K562 (cell line): ENCODE results near the gene ZBTB44. TPM values are rescaled to one million over a fixed set of nuclear protein-coding genes. Genes with fewer than 3 reads are reported as not detected.
A peak's percentile ranks its signal among the peaks of the same experiment; 100 is the strongest.

Experiments used
- C11orf30 ChIP-seq: fragments of 450-650 bp; IDR thresholded peaks from 2 replicates; pipeline ENCODE4 v1.6.1; 2016; ENCODE audit warnings: low read depth, mild to moderate bottlenecking
- DPF2 ChIP-seq: fragments of 450-650 bp; IDR thresholded peaks from 2 replicates; pipeline ENCODE4 v1.6.1; 2016
- E2F6 ChIP-seq, 2 experiments: IDR thresholded peaks; 2 replicates each; pipeline ENCODE4 v1.6.1; 2011; ENCODE audit warnings: borderline replicate concordance in 1 of 2, control low read depth in 1 of 2, low read depth in 1 of 2, low read length in 1 of 2, mild to moderate bottlenecking in 1 of 2, mixed read lengths in 1 of 2, moderate library complexity in 1 of 2; ENCODE audit not compliant: insufficient read depth in 1 of 2, insufficient read length in 1 of 2, poor library complexity in 1 of 2, severe bottlenecking in 1 of 2; ENCODE audit errors: extremely low read depth in 1 of 2
- ESRRA ChIP-seq: fragments of 450-650 bp; IDR thresholded peaks from 2 replicates; pipeline ENCODE4 v1.6.1; 2014; ENCODE audit warnings: low read depth, mild to moderate bottlenecking, moderate library complexity, borderline replicate concordance
- FOXP1 ChIP-seq: sonication (generic); formaldehyde crosslinking; IDR thresholded peaks from 2 replicates; pipeline ENCODE4 v1.8.0; 2022; ENCODE audit warnings: mild to moderate bottlenecking, missing genetic modification reagents
- HMGN3 ChIP-seq: IDR thresholded peaks from 2 replicates; pipeline ENCODE4 v1.6.1; 2011; ENCODE audit warnings: borderline replicate concordance, low read depth, mild to moderate bottlenecking, mixed read lengths, low read length; ENCODE audit not compliant: insufficient read length; ENCODE audit errors: extremely low read depth
- MBD2 ChIP-seq: sonication (generic); IDR thresholded peaks from 2 replicates; pipeline ENCODE4 v1.6.1; 2016; ENCODE audit warnings: low read depth, borderline replicate concordance
- NCOR1 ChIP-seq: fragments of 450-650 bp; IDR thresholded peaks from 2 replicates; pipeline ENCODE4 v1.6.1; 2016; ENCODE audit warnings: mild to moderate bottlenecking, moderate library complexity
- PCBP2 ChIP-seq: fragments of 200-400 bp; formaldehyde crosslinking; IDR thresholded peaks from 2 replicates; pipeline ENCODE4 v1.6.1; 2018; ENCODE audit warnings: low read length, low read depth, mild to moderate bottlenecking, moderate library complexity; ENCODE audit not compliant: poor library complexity, severe bottlenecking
- PHF20 ChIP-seq: fragments of 450-650 bp; IDR thresholded peaks from 2 replicates; pipeline ENCODE4 v1.6.1; 2018; ENCODE audit not compliant: partially characterized antibody
- POLR2G ChIP-seq: fragments of 200-400 bp; formaldehyde crosslinking; IDR thresholded peaks from 2 replicates; pipeline ENCODE4 v1.6.1; 2017; ENCODE audit warnings: low read depth, mild to moderate bottlenecking, antibody characterized with exemption, low read length, moderate library complexity
- RBM22 ChIP-seq: fragments of 200-400 bp; formaldehyde crosslinking; IDR thresholded peaks from 2 replicates; pipeline ENCODE4 v1.6.1; 2018; ENCODE audit warnings: low read length, low read depth; ENCODE audit not compliant: poor library complexity, severe bottlenecking
- RBM34 ChIP-seq: fragments of 200-400 bp; formaldehyde crosslinking; IDR thresholded peaks from 2 replicates; pipeline ENCODE4 v1.6.1; 2018; ENCODE audit warnings: low read length, borderline replicate concordance; ENCODE audit not compliant: insufficient read depth
- SIN3B ChIP-seq: fragments of 450-650 bp; IDR thresholded peaks from 2 replicates; pipeline ENCODE4 v1.6.1; 2017; ENCODE audit warnings: low read depth, mild to moderate bottlenecking, moderate library complexity
- THRAP3 ChIP-seq: fragments of 450-650 bp; IDR thresholded peaks from 2 replicates; pipeline ENCODE4 v1.6.1; 2016; ENCODE audit warnings: mild to moderate bottlenecking, inconsistent platforms, borderline replicate concordance
- ZMIZ1 ChIP-seq, 2 experiments: fragments of 150-350 bp in 1 of 2; IDR thresholded peaks; 2 replicates each; pipeline ENCODE4 v1.6.1; 2012 to 2016; ENCODE audit warnings: low read depth in 2 of 2, low read length in 2 of 2, mild to moderate bottlenecking in 1 of 2, moderate library complexity in 1 of 2
- ZNF511 ChIP-seq: sonication (generic); formaldehyde crosslinking; IDR thresholded peaks from 2 replicates; pipeline ENCODE4 v1.8.0; 2022; ENCODE audit warnings: mild to moderate bottlenecking, missing genetic modification reagents
- ZNF592 ChIP-seq: fragments of 450-650 bp; IDR thresholded peaks from 2 replicates; pipeline ENCODE4 v1.6.1; 2017; ENCODE audit warnings: antibody characterized with exemption, mild to moderate bottlenecking
- polyA plus RNA-seq, 8 experiments: library from polyadenylated mRNA; depleted of rRNA in 4 of 8; stranded (reverse) in 5 of 8; unstranded in 3 of 8; fragments of >200 nt; fragmentation: Nextera tagmentation in 2 of 8; fragmentation: Illumina TruSeq in 1 of 8; extraction: Ambion mirVana in 2 of 8; extraction: Trizol in 1 of 8; gene quantifications; 2 replicates each; pipeline versions ENCODE4 v1.2.1 to v1.2.3, GENCODE V29; 2011 to 2014; ENCODE audit warnings: inconsistent platforms in 1 of 8, missing spikeins in 1 of 8
- total RNA-seq, 7 experiments: library from RNA; depleted of rRNA in 6 of 7; stranded (reverse); fragments of >200 nt in 6 of 7; fragmentation: Illumina TruSeq in 2 of 7; extraction: Trizol in 2 of 7; gene quantifications; 2 replicates each; pipeline versions ENCODE4 v1.2.1 to v1.2.3, GENCODE V29; 2011 to 2021; ENCODE audit warnings: low replicate concordance in 1 of 7

The ZBTB44 gene
- total and polyA plus RNA-seq, 9 of the 15 experiments (the other 6 are each of a cell fraction or from before 2014, with no cell fraction given), result 4.7 to 27.1 (median 17.3) TPM

GRCh38 chr11:130314184-130314749, 450 bp downstream of the ZBTB44 start (continued):
- TF ChIP-seq POLR2G, result peak; percentile 95
- TF ChIP-seq ESRRA, result 0 out of 2 replicates have a peak, but pooled peaks have one; percentile 16
- no peak for TF ChIP-seq MBD2
- TF ChIP-seq NCOR1, result peak; percentile 46; the same call in 1 of the 2 replicates
- no peak for TF ChIP-seq ZMIZ1 (IDR thresholded peaks at IDR 0.05; ENCODE audit: low read depth in 2 of 2, low read length in 2 of 2)
- TF ChIP-seq E2F6 (IDR thresholded peaks at IDR 0.05; ENCODE audit: borderline replicate concordance in 1 of 2, extremely low read depth in 1 of 2, insufficient read depth in 1 of 2, insufficient read length in 1 of 2, low read depth in 1 of 2, low read length in 1 of 2, poor library complexity in 1 of 2, severe bottlenecking in 1 of 2), result peak in 1 of 2 experiments; percentile 76
- TF ChIP-seq THRAP3, result no peak
- TF ChIP-seq DPF2, result no peak
- 0 out of 2 replicates have a peak, but pooled peaks have one; percentile 19 for TF ChIP-seq FOXP1 (CRISPR knock-in tag)
- no peak for TF ChIP-seq C11orf30
- peak; percentile 97 for TF ChIP-seq PCBP2
- TF ChIP-seq RBM34, result no peak
- TF ChIP-seq ZNF511 (CRISPR knock-in tag), result peak; percentile 52; the same call in 1 of the 2 replicates
- TF ChIP-seq ZNF592, result peak; percentile 30; the same call in 1 of the 2 replicates
- TF ChIP-seq SIN3B, result peak; percentile 42; the same call in 1 of the 2 replicates
- no peak for TF ChIP-seq RBM22
- TF ChIP-seq HMGN3, result peak; percentile 79
- peak; percentile 44 for TF ChIP-seq PHF20
